Measurements from ENCODE around the gene APOO. TPM values are rescaled to one million over a fixed set of nuclear protein-coding genes. Genes with fewer than 3 reads are reported as not detected.

The APOO gene
- total RNA-seq, 1 donor from 2014 or later: 34.6 TPM

- Histone ChIP-seq H3K79me2 (ENCODE audit: insufficient read depth, low read length) (no peaks in the 10 kb centered on the region), H2AFZ (ENCODE audit: low read depth, low read length) (no peak overlapping the region), H3K9ac (ENCODE audit: low read length) (no peak overlapping the region), H3K4me2 (ENCODE audit: low read length) (no peak overlapping the region), H4K20me1 (ENCODE audit: insufficient read depth, low read length) (no peaks in the 10 kb centered on the region), H3K36me3 (ENCODE audit: insufficient read depth, low read length) (no peaks in the 10 kb centered on the region), H3K27ac (ENCODE audit: low read depth, low read length) (no peak overlapping the region), H3K4me1 (ENCODE audit: insufficient read depth, low read length) (no peaks in the 10 kb centered on the region), H3K4me3 (ENCODE audit: insufficient read depth, low read depth, low read length) (no peak overlapping the region), H3K9me3 (ENCODE audit: insufficient read depth, low read depth, low read length) (no peaks in the 10 kb centered on the region), H3K27me3 (ENCODE audit: insufficient read depth, low read length) (no peaks in the 10 kb centered on the region)
- Mint-ChIP-seq H3K36me3 (ENCODE audit: low read depth, unreplicated experiment) (no peaks in the 10 kb centered on the region), H3K27me3 (ENCODE audit: low read depth, unreplicated experiment) (no peaks in the 10 kb centered on the region), H3K4me1 (ENCODE audit: low read depth, unreplicated experiment) (no peaks in the 10 kb centered on the region), H3K4me3 (ENCODE audit: unreplicated experiment) (no peak overlapping the region), H3K27ac (ENCODE audit: unreplicated experiment) (no peak overlapping the region), H3K9me3 (ENCODE audit: unreplicated experiment) (no peaks in the 10 kb centered on the region)
- FAIRE-seq: no peak
- DNase-seq (ENCODE audit: low read depth): no peak
- no peak for TF ChIP-seq EZH2 (IDR thresholded peaks at IDR 0.05; ENCODE audit: insufficient read depth, low read length)
- TF ChIP-seq CTCF (IDR thresholded peaks at IDR 0.05; ENCODE audit: insufficient read depth, low read depth, low read length): no peak
Observed at GRCh38 chrX:23792861-23793553, 114.7 kb downstream of the APOO start.

GRCh38 chrX:23790155-23790497 lies 117.6 kb downstream of the APOO start:
- Mint-ChIP-seq H3K36me3 (ENCODE audit: low read depth, unreplicated experiment) (peaks cover 2% of the 10 kb centered on the region), H3K4me1 (ENCODE audit: low read depth, unreplicated experiment) (peaks cover 2% of the 10 kb centered on the region), H3K9me3 (ENCODE audit: unreplicated experiment) (no peaks in the 10 kb centered on the region), H3K4me3 (ENCODE audit: unreplicated experiment) (no peak overlapping the region), H3K27me3 (ENCODE audit: low read depth, unreplicated experiment) (no peaks in the 10 kb centered on the region), H3K27ac (ENCODE audit: unreplicated experiment) (peak overlapping the region; percentile 53)
- no peak for FAIRE-seq
- H3K4me2 ChIP-seq (ENCODE audit: low read length): no peak overlapping the region
- H3K4me1 ChIP-seq (ENCODE audit: insufficient read depth, low read length): peaks cover 2% of the 10 kb centered on the region
- peaks cover 8% of the 10 kb centered on the region for H4K20me1 ChIP-seq (ENCODE audit: insufficient read depth, low read length)
- peaks cover 3% of the 10 kb centered on the region for H3K79me2 ChIP-seq (ENCODE audit: insufficient read depth, low read length)
- DNase-seq (ENCODE audit: low read depth): no peak
- H3K27ac ChIP-seq (ENCODE audit: low read depth, low read length): no peak overlapping the region
- TF ChIP-seq CTCF (IDR thresholded peaks at IDR 0.05; ENCODE audit: insufficient read depth, low read depth, low read length) (no peak), EZH2 (IDR thresholded peaks at IDR 0.05; ENCODE audit: insufficient read depth, low read length) (no peak)
- H3K9me3 ChIP-seq (ENCODE audit: insufficient read depth, low read depth, low read length): no peaks in the 10 kb centered on the region
- no peaks in the 10 kb centered on the region for H3K27me3 ChIP-seq (ENCODE audit: insufficient read depth, low read length)
- no peak overlapping the region for H2AFZ ChIP-seq (ENCODE audit: low read depth, low read length)
- H3K36me3 ChIP-seq (ENCODE audit: insufficient read depth, low read length): peaks cover 6% of the 10 kb centered on the region
- H3K4me3 ChIP-seq (ENCODE audit: insufficient read depth, low read depth, low read length): no peak overlapping the region
- no peak overlapping the region for H3K9ac ChIP-seq (ENCODE audit: low read length)

- peaks cover 9% of the 10 kb centered on the region for H3K79me2 ChIP-seq (ENCODE audit: insufficient read depth, low read length)
- H3K27me3 ChIP-seq (ENCODE audit: insufficient read depth, low read length): no peaks in the 10 kb centered on the region
- no peak for FAIRE-seq
- H3K4me2 ChIP-seq (ENCODE audit: low read length): no peak overlapping the region
- Mint-ChIP-seq H3K27me3 (ENCODE audit: low read depth, unreplicated experiment) (no peaks in the 10 kb centered on the region), H3K9me3 (ENCODE audit: unreplicated experiment) (no peaks in the 10 kb centered on the region), H3K4me1 (ENCODE audit: low read depth, unreplicated experiment) (peaks cover 4% of the 10 kb centered on the region), H3K27ac (ENCODE audit: unreplicated experiment) (peak overlapping the region; percentile 53), H3K36me3 (ENCODE audit: low read depth, unreplicated experiment) (peaks cover 2% of the 10 kb centered on the region), H3K4me3 (ENCODE audit: unreplicated experiment) (no peak overlapping the region)
- no peak overlapping the region for H3K4me3 ChIP-seq (ENCODE audit: insufficient read depth, low read depth, low read length)
- H2AFZ ChIP-seq (ENCODE audit: low read depth, low read length): no peak overlapping the region
- H3K36me3 ChIP-seq (ENCODE audit: insufficient read depth, low read length): peaks cover 6% of the 10 kb centered on the region
- DNase-seq (ENCODE audit: low read depth): no peak
- peaks cover 13% of the 10 kb centered on the region for H4K20me1 ChIP-seq (ENCODE audit: insufficient read depth, low read length)
- TF ChIP-seq CTCF (IDR thresholded peaks at IDR 0.05; ENCODE audit: insufficient read depth, low read depth, low read length) (no peak), EZH2 (IDR thresholded peaks at IDR 0.05; ENCODE audit: insufficient read depth, low read length) (no peak)
- no peak overlapping the region for H3K9ac ChIP-seq (ENCODE audit: low read length)
- no peaks in the 10 kb centered on the region for H3K9me3 ChIP-seq (ENCODE audit: insufficient read depth, low read depth, low read length)
- H3K27ac ChIP-seq (ENCODE audit: low read depth, low read length): no peak overlapping the region
- peaks cover 4% of the 10 kb centered on the region for H3K4me1 ChIP-seq (ENCODE audit: insufficient read depth, low read length)
Observed at GRCh38 chrX:23789386-23790154, 118.2 kb downstream of the APOO start.
